ENCODE results near the gene GALNTL6. TPM values are rescaled to one million over a fixed set of nuclear protein-coding genes. Genes with fewer than 3 reads are reported as not detected.

Gene GALNTL6
- total RNA-seq, 1 experiment from 2014 or later = not detected

DNA sequence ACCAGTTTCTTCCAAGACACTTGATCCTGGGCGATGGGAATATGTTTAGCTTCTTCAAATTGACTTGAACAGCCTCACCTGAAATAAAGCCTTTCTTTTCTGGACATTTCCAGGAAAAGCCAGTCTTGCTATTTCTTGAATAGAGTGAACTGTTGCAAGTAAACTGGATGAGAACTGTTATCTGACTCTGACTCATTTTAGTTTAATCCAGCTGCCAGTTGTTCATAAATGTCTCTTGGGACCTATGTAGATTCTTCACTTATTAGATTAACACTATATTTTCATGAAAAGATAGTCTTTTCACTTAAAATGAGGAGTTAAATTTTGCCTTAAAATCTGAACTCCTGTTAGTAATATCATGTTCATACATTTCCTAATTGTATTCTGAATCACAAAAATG is 740.0 kb downstream of the GALNTL6 start:
- H3K36me3 Mint-ChIP-seq (ENCODE audit: insufficient read depth in 1 of 3, low read depth in 3 of 3) = peaks cover 0 to under 1% (median 0%) of the 10 kb centered on the region in 3 experiments; a peak in 1 of 7 replicates
- H4K8ac ChIP-seq (replicated peaks; ENCODE audit: insufficient read length, low read depth, low read length) = no peak overlapping the region
- H3K27me3 ChIP-seq (ENCODE audit: insufficient read depth, low read length) = no peaks in the 10 kb centered on the region
- no peak overlapping the region for H3K27ac ChIP-seq (ENCODE audit: insufficient read length, low read depth, low read length)
- no peak overlapping the region for H2BK5ac ChIP-seq (ENCODE audit: insufficient read length, low read length)
- no peak overlapping the region for H3K14ac ChIP-seq (ENCODE audit: insufficient read depth, low read length)
- no peak overlapping the region for H3K27ac Mint-ChIP-seq
- H2BK20ac ChIP-seq (ENCODE audit: low read depth, low read length, poor library complexity, severe bottlenecking) = no peak overlapping the region
- no peaks in the 10 kb centered on the region for H3K23me2 ChIP-seq (ENCODE audit: insufficient read length, low read depth, low read length, poor library complexity, severe bottlenecking)
- H3K9me3 Mint-ChIP-seq = no peaks in the 10 kb centered on the region
- no peak overlapping the region for H3K56ac ChIP-seq (ENCODE audit: insufficient read length, low read depth, low read length)
- H4K5ac ChIP-seq (ENCODE audit: insufficient read length, low read depth, low read length) = no peak overlapping the region
- no peaks in the 10 kb centered on the region for H3K27me3 Mint-ChIP-seq (ENCODE audit: low read depth)
- no peak overlapping the region for H3K4me2 ChIP-seq (ENCODE audit: insufficient read depth, insufficient read length, low read length)
- H3K9ac ChIP-seq (ENCODE audit: extremely low read depth, insufficient read length, low read length) = no peak overlapping the region
- H3K79me2 ChIP-seq (ENCODE audit: insufficient read depth, low read length) = no peaks in the 10 kb centered on the region
- H2BK15ac ChIP-seq (ENCODE audit: low read depth, low read length) = no peak overlapping the region
- no peaks in the 10 kb centered on the region for H4K20me1 ChIP-seq (ENCODE audit: control insufficient read depth, insufficient read depth, insufficient read length)
- no peak overlapping the region for H2AFZ ChIP-seq (ENCODE audit: low read length)
- peaks cover 36 to 44% of the 10 kb centered on the region in 2 experiments for H3K4me1 Mint-ChIP-seq
- no CpG with 5 or more reads among the region's 1 CpG for WGBS (ENCODE audit: extremely low coverage, insufficient read length, low lambda C conversion rate)
- no peak overlapping the region for H3K23ac ChIP-seq (ENCODE audit: insufficient read length, low read depth, low read length)
- H4K91ac ChIP-seq (ENCODE audit: insufficient read length, low read depth, low read length) = no peak overlapping the region
- peaks cover 3% of the 10 kb centered on the region; the same call in 1 of the 2 replicates for H3K4me1 ChIP-seq (ENCODE audit: insufficient read depth, low read length)
- TF ChIP-seq, protein P1, sequence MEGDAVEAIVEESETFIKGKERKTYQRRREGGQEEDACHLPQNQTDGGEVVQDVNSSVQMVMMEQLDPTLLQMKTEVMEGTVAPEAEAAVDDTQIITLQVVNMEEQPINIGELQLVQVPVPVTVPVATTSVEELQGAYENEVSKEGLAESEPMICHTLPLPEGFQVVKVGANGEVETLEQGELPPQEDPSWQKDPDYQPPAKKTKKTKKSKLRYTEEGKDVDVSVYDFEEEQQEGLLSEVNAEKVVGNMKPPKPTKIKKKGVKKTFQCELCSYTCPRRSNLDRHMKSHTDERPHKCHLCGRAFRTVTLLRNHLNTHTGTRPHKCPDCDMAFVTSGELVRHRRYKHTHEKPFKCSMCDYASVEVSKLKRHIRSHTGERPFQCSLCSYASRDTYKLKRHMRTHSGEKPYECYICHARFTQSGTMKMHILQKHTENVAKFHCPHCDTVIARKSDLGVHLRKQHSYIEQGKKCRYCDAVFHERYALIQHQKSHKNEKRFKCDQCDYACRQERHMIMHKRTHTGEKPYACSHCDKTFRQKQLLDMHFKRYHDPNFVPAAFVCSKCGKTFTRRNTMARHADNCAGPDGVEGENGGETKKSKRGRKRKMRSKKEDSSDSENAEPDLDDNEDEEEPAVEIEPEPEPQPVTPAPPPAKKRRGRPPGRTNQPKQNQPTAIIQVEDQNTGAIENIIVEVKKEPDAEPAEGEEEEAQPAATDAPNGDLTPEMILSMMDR (conservative IDR thresholded peaks at IDR 0.05) = no peak
- DNase-seq = no peak
- no peak overlapping the region for H3T11ph ChIP-seq (ENCODE audit: low read length)
- no peak overlapping the region for H2BK12ac ChIP-seq (ENCODE audit: insufficient read length, low read depth, low read length)
- no peak overlapping the region for H3K4ac ChIP-seq (ENCODE audit: low read depth, low read length)
- no peak overlapping the region for H3K18ac ChIP-seq (ENCODE audit: insufficient read length, low read depth, low read length)
- no peaks in the 10 kb centered on the region for H3K79me1 ChIP-seq (ENCODE audit: insufficient read depth, low read depth, low read length, poor library complexity, severe bottlenecking)
- H2AK5ac ChIP-seq (ENCODE audit: insufficient read length, low read length) = no peak overlapping the region
- H2BK120ac ChIP-seq (ENCODE audit: low read depth, low read length, poor library complexity, severe bottlenecking) = no peak overlapping the region
- no peak overlapping the region for H3K4me3 Mint-ChIP-seq
- H3K9me3 ChIP-seq (ENCODE audit: control insufficient read depth, low read depth, low read length) = no peaks in the 10 kb centered on the region
